WI38 (cell line): Measurements from ENCODE around the gene SPINT2.

ENCODE experiments used
- H3K4me3 ChIP-seq: 2 replicates; pipeline ENCODE4 v1.5.1; 2011; ENCODE audit warnings: low read depth, mild to moderate bottlenecking, control low read depth, low read length
- CTCF ChIP-seq: IDR thresholded peaks from 2 replicates; pipeline ENCODE4 v1.5.1; 2012; ENCODE audit warnings: low read depth, mild to moderate bottlenecking, control low read depth, low read length

SPINT2 gene

DNA sequence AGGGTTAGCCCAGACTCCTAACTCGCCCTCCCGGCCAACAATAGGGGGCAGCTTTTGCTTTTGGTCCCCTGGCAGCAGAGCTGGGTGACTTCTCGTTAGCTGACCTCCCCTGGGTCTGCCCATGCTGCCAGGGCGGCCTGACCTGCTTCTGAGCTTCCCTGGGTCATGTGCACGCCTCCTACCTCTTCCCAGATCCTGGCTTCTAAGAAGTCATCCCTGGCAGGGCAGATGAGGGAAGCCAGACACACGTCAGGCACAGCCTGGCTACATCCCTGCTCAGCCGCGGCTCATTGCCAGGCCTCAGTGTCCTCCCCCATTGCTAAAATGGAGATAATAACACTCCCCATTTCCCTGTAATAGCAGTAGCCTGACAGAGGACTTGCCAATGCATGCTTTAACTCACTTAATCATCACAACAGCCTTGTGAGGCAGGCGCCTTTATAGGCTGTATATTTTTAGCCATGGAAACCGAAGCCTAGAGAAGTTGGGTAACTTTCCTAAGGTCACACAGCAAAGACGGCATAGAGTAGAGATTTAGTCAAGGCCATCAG, 57.3 kb downstream of the SPINT2 start:
- no peak overlapping the region for H3K4me3 ChIP-seq
- no peak for TF ChIP-seq CTCF

DNA sequence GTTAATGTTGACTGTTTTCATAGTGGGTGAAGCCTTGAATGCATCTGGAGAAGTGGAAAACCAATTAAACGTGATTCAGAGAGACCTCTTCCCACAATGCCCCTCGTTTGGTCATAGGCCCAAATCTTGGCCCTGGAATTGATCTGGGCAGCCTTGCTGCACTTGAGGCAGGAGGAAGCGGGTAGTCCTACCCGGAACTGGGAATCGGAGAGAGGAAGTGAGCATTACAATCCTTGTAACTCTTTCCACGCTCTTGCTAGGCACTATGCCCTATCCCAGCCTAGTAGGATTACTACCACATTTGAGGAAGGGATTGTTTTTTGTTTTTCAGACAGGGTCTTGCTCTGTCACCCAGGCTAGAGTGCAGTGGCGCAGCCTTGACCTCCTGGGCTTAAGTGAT, 58.9 kb downstream of the SPINT2 start:
- no peak for TF ChIP-seq CTCF
- H3K4me3 ChIP-seq: no peak overlapping the region

DNA sequence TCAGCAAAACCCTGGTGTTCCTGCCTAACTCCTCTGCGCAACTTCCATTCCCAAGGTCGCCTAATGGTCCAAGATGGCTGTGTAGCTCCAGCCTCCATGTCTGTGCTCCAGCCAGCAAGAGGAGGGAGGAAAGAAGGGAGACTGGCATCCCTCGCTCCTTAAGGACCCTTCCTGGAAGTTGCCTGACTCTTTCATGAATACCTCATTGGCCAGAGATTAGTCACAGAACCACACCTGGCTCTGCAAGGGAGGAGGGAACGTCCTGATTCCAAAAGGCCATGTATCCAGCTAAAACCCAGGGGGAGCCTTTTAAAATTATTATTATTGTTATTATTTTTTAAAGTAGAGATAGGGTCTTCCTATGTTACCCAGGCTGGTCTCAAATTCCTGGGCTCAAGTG, 60.1 kb downstream of the SPINT2 start:
- no peak overlapping the region for H3K4me3 ChIP-seq
- no peak for TF ChIP-seq CTCF

DNA sequence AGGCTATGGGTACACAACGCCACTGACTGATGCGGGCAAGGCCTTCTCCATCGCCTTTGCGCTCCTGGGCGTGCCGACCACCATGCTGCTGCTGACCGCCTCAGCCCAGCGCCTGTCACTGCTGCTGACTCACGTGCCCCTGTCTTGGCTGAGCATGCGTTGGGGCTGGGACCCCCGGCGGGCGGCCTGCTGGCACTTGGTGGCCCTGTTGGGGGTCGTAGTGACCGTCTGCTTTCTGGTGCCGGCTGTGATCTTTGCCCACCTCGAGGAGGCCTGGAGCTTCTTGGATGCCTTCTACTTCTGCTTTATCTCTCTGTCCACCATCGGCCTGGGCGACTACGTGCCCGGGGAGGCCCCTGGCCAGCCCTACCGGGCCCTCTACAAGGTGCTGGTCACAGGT, 62.2 kb downstream of the SPINT2 start:
- TF ChIP-seq CTCF: no peak
- no peak overlapping the region for H3K4me3 ChIP-seq

DNA sequence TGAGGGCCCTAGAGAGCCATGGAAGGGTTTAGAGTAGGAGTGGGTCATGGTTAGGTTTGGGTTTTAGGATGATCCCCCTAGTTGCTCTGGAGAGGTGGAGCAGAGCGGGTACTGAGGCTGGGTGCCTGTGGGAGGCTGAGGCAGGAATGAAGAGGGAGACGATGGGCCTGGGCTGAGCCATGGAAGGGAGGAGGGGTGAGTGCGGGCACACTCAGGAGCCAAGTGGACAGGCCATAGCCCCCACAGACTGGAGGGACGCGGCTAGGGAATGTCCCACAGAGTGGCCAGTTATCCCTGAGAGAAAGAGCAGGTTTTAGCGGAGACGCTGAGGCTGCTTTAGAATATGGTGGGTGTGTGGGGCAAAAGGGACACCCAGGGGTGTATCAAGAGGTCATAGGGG, 65.3 kb downstream of the SPINT2 start:
- no peak overlapping the region for H3K4me3 ChIP-seq
- no peak for TF ChIP-seq CTCF

DNA sequence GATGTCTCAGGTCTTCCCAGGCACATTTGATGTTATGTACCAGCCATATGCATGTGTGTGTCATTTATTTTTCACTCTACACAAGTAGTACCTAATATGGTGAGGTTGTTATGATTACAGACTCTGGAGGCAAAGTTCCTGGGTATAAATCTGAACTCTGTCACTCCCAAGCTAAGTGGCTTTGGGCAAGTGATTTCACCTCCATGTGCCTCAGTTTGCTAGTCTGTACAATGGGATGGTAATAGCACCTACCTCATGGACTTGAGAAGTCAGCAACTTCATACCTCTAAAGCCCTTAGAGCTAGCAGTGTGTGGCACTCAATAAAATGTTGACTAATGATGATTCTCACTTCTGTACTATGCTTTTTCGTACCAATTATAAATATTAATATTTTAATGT, 67.4 kb downstream of the SPINT2 start:
- no peak for TF ChIP-seq CTCF
- no peak overlapping the region for H3K4me3 ChIP-seq

GRCh38 chr19:38333245-38333644, 68.9 kb downstream of the SPINT2 start:
- TF ChIP-seq CTCF: no peak
- no peak overlapping the region for H3K4me3 ChIP-seq
